Caki2 (cell line): ENCODE data around the gene COL9A3. TPM values are rescaled to one million over a fixed set of nuclear protein-coding genes. Genes with fewer than 3 reads are reported as not detected.
A peak's percentile ranks its signal among the peaks of the same experiment; 100 is the strongest.

ENCODE experiments used
- DNase-seq: peaks from one replicate; pipeline ENCODE4 v3.0.0-alpha.2; 2015; ENCODE audit warnings: low read depth
- in situ Hi-C: cut with HindIII; loops from 2 replicates; pipeline ENCODE4 v1.10.0; 2016; ENCODE audit warnings: low sequenced_read_pairs, low pct_unique_long_range_greater_than_20kb, mixed read lengths
- total RNA-seq: library from RNA; depleted of rRNA; stranded (reverse); fragments of >200 nt; shearing (Covaris generic); gene quantifications from 2 replicates; pipeline ENCODE4 v1.2.3, GENCODE V29; 2014; ENCODE audit warnings: low replicate concordance

The COL9A3 gene
- total RNA-seq, 1 experiment from 2014 or later = not detected

DNA sequence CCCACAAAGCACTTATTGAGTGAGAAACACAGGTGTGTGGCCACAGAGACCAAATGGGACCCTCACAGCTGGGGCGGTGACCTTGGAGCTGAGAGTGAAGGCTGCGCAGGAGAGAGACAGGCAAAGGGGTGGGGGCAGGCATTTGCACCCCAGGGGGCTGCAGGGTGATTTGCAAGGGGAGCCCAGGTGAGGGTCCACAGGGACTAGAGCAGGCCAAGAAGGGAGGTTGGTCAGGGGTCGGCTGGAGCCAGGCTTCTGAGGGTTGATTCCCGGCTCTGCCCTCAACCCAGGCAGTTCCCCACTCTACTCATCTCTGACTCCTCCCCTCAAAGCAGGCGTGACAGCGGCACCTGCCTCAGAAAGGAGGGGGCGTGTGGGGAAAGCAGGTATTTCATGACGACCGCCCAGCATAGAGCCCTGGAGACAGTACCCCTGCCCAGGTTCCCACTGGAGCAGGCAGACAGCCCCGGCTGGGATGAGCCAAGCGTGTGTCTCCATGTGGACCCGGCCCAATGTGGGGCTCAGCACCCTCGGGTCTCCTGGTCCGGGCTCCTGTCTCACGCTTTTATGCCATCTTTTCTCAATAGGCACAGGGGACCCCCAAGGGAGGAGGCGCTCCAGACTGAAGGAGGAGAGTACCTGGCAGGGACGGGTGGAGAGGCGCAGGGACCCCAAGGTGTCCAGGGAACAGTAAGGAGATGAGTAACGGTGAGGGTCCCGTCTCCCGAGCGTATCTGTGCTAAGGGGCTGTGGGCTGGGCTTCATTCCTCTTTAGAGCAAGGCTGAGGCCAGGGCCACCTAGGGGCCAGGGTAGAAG lies 23.7 kb upstream of the COL9A3 start:
- in situ Hi-C loops = no loop called here
- DNase-seq = no peak

DNA sequence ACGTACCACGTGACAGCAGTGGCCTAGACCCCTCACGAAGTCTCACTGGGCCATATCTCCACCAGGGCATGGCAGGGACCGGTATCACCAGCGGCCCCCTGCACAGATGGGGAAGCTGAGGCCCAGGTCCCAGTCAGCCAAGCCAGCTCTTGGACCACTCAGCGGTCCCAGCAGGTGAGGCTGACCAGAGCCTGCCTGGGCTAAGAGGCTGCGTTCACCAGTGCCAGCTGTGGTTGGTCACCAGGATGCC lies 23.2 kb upstream of the COL9A3 start:
- in situ Hi-C loops = no loop called here
- DNase-seq = no peak

DNA sequence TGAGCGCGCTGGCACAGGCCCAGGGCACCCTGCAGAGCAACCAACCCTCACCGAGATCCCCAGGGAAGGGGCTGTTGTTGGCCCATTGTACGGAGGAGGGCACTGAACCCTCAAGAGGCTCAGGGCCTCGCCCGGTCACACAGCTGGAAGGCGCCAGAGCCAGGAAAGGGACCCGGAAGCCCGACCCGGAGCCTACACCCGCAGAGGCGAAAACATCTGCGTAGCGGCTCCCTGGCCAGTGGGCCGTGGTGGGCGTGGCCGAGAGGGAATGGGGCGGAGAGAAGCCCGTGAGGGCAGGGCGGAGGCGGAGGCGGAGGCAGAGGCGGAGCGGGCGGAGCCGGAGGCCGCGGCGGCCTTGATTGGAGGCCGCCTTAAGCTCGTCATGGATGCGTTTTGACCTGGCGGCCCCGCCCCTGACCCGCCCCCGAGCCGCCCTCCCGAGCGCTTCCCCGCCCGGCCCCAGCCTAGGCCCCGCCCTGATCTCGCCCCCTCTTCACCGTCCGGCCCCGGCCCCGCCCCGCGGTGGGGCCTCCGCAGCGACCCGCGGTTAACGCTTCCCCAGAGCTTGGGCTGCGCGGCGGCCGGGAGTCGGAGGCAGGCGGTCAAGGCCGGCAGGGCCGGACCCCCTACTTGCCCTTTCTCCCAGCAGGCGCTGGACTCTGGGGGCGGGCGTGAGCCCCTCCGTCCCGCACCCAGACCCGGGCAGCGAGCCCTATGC lies 22.7 kb upstream of the COL9A3 start:
- DNase-seq = peak; percentile 98
- in situ Hi-C loops = no loop called here

DNA sequence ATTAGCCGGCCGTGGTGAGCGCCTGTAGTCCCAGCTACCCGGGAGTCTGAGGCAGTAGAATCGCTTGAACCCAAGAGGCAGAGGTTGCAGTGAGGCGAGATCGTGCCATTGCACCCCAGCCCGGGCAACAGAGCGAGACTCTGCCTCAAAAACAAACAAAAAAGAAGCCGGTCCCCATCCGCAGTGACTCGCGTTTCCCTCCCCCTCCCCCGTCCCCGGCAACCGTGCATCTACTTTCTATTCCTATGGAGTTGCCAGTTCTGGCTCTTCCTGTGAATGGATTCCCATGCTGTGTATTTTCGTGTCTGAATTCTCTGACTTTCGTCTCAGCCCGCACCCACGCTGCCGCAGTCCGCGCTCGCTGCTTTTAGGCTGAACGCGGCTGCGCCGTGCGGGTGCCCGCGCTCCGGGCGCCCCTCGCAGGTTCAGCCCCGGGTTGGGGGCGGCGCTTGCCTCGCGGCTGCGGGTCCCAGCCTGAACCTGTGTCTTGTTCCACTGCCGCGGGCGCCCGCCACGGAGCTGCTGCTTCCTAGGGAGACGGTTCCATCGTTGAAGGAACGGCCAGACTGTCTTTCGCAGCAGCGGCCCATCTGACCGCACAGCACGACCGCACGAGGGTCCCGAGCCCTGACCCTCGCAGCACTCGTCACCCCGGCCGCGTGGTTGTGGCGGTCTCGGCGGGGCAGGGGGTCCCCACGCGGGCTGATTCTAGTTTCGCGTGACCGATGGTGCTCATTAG lies 21.7 kb upstream of the COL9A3 start:
- peak; percentile 71 for DNase-seq
- in situ Hi-C loops = no loop called here

DNA sequence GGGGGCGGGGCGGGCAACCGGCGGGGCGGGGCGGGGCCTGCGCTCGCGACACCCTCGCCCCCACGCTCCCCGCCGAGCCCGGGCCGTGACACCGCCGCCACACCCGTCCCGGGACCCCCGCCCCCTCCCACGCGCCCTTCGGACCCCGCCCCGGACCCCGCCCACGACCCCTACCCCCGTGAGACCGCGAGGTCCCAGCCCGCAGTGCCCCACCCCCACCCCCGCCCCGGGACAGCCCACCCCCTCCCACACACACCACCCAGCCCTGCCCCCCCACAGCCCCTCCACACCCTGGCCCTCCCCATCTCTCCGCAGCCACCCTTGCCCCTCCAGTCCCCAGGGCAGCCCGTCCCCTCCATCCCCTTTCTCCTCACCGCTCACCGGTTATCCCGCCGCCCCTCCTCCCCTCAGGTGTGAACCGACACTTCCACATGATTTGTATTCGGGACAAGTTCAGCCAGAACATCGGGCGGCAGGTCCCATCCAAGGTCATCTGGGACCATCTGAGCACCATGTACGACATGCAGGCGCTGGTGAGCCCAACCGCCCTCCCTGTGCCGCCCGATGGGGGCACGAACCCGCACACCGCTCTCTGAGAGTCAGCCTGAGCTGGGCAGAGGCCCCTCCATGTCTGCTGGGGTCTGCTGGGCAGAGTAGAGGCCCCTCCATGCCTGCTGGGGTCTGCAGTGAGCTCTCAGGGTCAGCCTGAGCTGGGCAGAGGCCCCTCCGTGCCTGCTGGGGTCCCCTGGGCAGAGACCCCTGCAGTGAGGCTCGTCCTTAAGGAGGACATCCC lies 20.0 kb upstream of the COL9A3 start:
- in situ Hi-C loops = no loop called here
- no peak for DNase-seq

DNA sequence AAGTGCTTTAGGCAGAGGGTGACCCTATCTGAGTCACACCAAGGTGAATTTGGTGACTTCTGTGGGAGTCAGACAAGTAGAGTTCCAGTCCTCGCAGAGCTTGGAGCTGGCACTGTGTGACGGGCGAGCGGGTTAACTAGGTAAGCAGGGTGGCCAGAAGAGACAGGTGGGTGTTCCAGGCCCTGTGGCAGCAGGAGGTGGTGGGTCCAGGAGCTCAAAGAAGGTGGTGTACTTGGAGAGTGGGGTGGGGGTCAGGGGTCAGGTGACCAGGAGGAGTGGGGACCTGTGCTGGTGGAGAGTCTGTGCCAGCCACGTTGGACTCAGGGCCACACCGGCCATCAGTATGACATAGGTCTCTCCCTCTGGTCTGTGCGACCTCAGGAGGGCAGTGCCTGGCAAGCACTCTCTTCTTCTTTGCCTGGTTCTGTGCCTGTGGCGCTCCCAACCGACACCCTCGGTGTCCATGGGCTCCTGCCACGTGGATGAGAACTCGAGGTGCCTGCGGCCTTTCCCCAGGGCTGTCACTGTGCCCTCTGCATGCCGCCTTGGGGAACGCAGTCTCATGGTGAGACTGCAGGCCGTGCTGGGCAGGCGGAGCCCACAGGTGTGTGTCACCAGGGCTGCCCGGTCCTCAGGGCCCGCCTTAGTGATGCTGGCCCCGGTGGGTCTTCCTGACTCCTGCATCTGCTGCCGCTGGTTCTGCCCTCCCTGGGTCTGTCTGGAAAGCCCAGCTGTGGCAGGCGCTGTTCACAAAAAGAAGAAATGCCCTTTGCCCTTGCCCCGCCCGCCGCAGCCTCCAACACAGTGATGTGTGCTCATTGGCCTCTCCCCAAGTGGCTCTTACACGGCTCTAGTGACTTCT lies 18.9 kb upstream of the COL9A3 start:
- in situ Hi-C loops = no loop called here
- peak; percentile 59 for DNase-seq

DNA sequence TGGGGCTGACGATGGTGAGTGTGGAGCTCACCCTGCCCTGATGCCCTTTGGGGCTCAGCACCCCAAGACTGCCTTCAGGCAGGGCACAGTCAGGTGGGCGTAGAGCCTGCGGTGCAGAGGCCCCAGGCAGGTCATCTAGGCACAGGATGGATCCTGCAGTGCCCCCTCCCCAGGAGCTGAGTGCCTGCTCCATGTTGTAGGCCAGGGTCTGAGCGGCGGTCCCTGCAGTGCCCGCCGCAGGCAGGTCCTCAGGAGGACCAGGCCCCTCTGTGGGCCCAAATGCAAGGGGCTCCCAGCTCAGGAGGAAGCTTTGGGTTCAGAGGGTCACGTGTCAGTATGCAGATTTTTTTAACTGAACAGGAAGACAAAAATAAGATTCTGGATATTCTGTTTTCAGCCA lies 17.8 kb upstream of the COL9A3 start:
- in situ Hi-C loops = no loop called here
- no peak for DNase-seq

DNA sequence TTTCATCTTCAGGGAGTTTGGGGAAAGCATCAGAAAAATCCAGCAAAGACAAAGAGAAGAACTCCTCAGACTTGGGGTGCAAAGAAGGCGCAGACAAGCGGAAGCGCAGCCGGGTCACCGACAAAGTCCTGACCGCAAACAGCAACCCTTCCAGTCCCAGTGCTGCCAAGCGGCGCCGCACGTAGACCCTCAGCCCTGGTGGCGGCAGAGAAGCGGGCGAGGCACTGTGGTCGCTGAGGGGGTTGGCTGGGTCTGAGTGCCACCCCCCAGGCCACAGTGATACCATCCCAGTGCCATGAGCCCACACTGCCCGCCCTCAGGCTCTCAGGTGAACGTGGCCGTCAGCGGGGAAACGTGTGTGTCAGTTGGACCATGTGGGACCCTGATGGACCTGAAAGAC lies 17.4 kb upstream of the COL9A3 start:
- in situ Hi-C loops = no loop called here
- DNase-seq = no peak

DNA sequence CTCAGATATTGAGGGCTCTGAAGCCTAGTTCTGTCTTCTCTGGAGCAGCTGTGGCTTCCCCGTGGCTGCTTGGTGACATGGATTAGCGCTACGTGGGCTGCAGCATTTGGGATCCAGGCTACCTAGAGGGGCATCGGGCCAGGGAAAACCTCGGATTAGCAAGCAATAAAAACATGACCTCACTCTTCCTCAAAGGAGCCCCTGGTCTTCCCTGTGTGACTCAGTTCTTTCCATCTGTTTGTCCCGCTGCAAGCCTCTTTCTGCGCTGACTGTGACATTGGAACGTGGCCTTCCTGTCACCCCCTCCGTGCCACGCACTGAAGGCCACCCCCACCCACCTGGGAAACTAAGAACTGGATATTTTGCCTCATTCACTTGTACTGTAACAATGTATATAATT lies 17.0 kb upstream of the COL9A3 start:
- DNase-seq = no peak
- in situ Hi-C loops = no loop called here

DNA sequence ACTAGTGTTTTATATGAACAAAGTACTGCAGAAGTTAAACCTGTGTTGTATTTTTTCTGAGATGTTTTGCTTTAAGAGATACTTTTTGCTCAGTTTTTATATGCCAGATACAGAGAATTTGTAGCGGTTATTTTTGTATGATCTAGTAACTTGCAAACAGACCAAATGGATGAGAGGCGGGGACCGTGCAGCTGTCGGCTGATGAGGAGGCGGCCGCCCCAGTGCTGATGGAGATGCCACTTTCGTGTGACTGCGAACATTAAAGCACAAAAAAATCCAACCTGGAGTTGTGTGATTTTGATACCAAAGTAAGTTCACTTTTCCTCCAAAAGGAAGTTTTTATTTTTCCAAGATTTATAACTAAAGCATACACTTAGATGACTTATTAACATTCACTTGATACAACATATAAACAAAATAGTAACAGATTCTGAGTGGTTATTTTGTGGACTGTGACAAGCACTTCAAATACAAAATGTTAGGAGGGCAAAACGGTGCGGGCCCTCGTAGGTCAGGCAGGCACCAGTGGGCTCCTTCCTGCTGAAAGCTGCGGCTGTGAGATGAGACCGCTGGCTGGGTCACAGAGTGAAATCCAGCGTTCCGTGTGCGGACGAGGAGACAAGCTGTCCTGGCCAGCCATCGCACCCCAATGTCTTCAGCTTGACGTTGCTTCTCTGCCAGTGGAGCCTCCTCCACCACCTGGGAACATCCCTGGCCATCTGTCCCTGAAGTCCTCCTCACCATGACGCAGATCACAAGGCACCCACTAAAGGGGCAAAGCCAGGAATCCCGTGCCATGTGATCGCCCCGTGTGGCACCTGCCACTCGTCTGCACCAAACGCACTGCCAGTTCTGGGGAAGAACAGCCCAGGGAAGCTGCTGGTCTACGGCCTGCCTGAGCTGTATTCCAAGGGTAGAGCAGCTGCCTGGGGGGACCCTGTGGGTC lies 16.3 kb upstream of the COL9A3 start:
- in situ Hi-C loops = no loop called here
- DNase-seq = no peak

DNA sequence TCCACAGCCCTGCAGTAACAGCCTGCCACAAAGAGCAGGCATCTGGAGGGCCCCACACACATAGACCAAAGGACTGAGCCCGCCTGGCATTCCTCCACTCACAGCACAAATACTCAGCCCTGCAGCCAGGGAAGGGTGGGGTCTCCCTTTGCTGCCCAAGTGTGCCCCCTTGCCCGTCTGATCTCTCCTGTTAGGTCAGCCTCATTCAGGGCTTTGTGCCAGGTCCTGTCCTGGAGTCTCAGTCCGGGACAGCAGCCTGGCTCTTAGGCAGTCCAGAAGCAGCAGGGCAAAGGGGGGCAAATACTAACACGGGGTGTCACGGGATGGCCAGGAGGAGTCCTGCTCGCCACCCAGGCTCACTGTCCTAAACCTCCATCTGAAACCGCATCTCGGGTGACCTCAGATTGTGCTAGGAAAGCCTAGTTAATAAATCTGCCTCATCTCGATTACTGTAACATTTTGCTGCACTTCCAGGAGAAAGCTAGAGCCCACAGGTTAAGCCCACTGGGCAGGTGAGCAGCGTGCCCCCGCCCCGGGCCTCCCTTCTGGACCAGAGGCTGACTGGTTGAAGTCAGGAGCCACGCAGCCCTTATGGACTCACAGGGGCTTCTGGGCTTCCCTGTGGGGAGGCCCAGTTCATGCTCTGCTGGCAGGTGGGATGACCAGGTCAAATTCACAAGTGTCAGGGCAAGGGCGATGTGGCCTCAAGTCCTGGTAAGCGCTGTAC lies 15.4 kb upstream of the COL9A3 start:
- DNase-seq = no peak
- in situ Hi-C loops = no loop called here

DNA sequence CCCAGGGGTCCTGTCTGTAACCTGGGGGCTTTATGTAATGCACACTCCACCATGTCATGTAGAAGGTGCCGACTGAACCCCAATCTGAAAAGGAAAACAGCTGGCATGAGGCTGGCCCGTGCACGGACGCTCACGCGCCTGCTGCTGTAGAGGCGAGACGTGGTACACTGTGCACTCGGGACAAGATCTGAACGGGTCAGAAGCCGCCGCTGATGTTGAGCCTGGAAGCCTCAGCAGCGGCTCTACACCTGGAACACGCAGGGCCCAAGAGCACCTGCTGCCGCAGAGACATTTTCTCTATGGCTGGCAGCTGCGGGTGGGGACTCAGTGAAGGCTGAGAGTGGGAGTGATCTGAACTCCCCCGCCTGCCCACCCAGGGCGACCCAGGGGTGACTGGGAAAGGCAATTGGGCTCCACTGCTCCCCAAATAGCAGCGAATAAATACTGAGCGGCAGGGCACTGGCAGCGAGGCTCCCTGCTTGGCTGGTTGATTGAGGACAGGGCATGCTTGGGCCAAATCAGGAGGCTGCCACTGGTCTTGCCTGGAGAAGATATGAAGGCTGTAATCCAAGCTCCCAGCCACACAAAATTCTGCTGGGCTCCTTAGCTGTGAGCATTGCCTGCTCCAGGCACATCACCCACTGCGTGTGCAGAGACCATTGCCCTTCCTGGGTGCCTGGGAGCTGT lies 14.7 kb upstream of the COL9A3 start:
- no peak for DNase-seq
- in situ Hi-C loops = no loop called here

DNA sequence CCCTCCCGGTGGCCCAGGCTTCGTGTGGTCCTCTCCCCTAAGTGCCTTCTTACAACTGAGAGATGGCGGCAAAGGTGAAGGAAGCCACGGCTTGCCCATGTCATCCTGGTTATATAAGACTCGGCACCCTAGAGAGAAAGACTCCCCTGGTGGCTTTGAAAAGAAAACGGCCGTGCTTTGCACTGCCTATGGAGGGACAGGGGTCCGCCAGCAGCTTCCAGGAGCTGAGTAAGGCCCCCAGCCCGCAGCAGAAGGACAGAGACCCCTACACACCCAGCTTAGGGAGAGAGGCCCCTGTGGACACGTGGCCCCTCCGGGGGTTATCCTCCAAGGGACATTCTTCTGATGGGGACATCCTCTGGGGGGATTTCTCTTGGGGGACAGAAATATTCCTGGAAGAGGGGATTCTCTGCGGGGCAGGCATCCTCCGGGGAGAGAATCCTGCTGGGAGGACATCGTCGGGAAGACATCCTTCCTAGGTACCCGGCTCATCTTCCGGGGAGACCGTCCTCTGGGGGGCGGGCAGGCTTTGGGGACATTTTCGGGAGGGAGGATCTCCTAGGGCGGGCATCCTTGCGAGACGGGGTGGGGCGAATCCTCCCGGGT lies 12.7 kb upstream of the COL9A3 start:
- in situ Hi-C loops = no loop called here

DNA sequence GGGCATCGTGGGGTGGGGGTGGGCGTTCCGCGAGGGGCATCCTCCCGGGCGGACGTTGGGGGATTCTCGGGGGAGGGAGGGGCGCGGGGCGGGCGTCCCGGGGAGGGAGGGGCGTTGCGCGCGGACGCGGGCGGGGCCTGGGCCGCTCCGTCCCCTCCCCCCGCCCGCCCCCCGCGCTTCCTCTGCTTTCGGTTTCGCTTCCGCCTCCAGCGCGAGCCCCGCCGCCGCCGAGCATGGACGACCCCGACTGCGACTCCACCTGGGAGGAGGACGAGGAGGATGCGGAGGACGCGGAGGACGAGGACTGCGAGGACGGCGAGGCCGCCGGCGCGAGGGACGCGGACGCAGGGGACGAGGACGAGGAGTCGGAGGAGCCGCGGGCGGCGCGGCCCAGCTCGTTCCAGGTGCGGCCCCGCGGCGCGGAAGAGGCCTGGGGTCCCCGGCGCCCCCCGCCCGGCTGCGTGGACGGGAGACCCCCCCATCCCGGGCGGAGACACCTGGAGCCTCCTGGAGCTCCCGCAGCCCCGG lies 12.2 kb upstream of the COL9A3 start, which contains the start of gene OGFR:
OGFR (plus strand) TSS at position 209 of the 528 bp plus-strand sequence; CDS start at position 234, 25 bp downstream.
- no peak for DNase-seq
- in situ Hi-C loops = no loop called here

More for the DNA sequence above, 12.7 kb upstream of the COL9A3 start:
- no peak for DNase-seq

DNA sequence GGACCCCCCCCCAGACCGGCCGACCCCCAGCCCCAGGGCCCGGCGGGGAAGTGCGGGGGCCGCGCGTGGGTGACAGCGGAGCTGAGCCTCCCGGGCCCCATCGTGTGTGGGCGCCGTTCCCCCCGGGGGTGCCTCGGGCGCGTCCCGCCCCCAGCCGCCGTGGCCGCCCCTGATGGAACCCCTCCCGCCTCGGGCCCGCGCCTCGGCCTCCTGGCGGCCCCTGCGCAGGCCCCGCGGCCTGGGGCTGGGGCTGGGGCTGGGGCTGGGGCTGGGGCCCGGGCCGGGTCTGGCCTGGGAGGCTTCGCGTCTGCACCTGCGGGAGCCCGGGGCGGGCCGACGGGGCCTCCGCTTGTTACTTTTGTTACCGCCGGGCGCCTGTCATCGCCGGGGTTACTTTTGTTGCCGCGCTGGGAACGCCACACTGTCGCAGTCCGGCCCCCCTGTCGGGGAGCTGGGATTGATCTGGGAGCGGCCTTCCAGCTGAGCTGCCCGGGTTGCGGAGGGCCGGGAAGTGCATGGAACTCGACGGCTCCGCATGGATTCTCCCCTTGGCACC lies 11.6 kb upstream of the COL9A3 start:
- in situ Hi-C loops = no loop called here
- no peak for DNase-seq
